HepG2 (cell line): ENCODE measurements around the gene CERS5. TPM values are rescaled to one million over a fixed set of nuclear protein-coding genes. Genes with fewer than 3 reads are reported as not detected.

ENCODE experiments used
- ARID2 ChIP-seq: sonication (generic); formaldehyde crosslinking; IDR thresholded peaks from 2 replicates; pipeline ENCODE4 v1.8.1; 2022; ENCODE audit warnings: mild to moderate bottlenecking, missing genetic modification reagents, borderline replicate concordance
- CCAR2 ChIP-seq: fragments of 200-400 bp; formaldehyde crosslinking; optimal IDR thresholded peaks from 2 replicates; pipeline ENCODE3; 2018; ENCODE audit warnings: low read depth, mild to moderate bottlenecking, low read length, moderate library complexity
- GLI4 ChIP-seq: sonication (generic); formaldehyde crosslinking; IDR thresholded peaks from 2 replicates; pipeline ENCODE4 v1.5.1; 2020; ENCODE audit warnings: missing genetic modification reagents, mild to moderate bottlenecking, moderate library complexity, borderline replicate concordance
- GPN1 ChIP-seq: sonication (generic); formaldehyde crosslinking; IDR thresholded peaks from 2 replicates; pipeline ENCODE4 v1.5.1; 2020; ENCODE audit warnings: missing genetic modification reagents, borderline replicate concordance
- NFYB ChIP-seq: sonication (generic); formaldehyde crosslinking; IDR thresholded peaks from 2 replicates; pipeline ENCODE4 v1.4.0; 2020; ENCODE audit warnings: missing genetic modification reagents
- NRL ChIP-seq: sonication (generic); formaldehyde crosslinking; IDR thresholded peaks from 2 replicates; pipeline ENCODE4 v1.5.0; 2020; ENCODE audit warnings: missing genetic modification reagents, mild to moderate bottlenecking, moderate library complexity, borderline replicate concordance
- WIZ ChIP-seq: sonication (generic); formaldehyde crosslinking; IDR thresholded peaks from 2 replicates; pipeline ENCODE4 v1.5.1; 2020; ENCODE audit warnings: mild to moderate bottlenecking, missing genetic modification reagents
- ZNF317 ChIP-seq: sonication (generic); formaldehyde crosslinking; IDR thresholded peaks from 2 replicates; pipeline ENCODE4 v1.5.0; 2020; ENCODE audit warnings: mild to moderate bottlenecking, missing genetic modification reagents
- ZNF720 ChIP-seq: sonication (generic); formaldehyde crosslinking; IDR thresholded peaks from 2 replicates; pipeline ENCODE4 v1.4.0; 2020; ENCODE audit warnings: missing genetic modification reagents
- polyA plus RNA-seq, 8 experiments: library from polyadenylated mRNA; depleted of rRNA in 3 of 8; stranded (reverse) in 7 of 8; unstranded in 1 of 8; fragments of >200 nt; fragmentation: Illumina TruSeq in 4 of 8; extraction: Trizol in 4 of 8; gene quantifications; 2 replicates each; pipeline versions ENCODE4 v1.2.1 to v1.2.3, GENCODE V29; 2011 to 2016; ENCODE audit warnings: low read depth in 4 of 8, missing spikeins in 1 of 8, mixed read lengths in 1 of 8; ENCODE audit not compliant: insufficient read depth in 1 of 8
- total RNA-seq, 5 experiments: library from RNA; depleted of rRNA; stranded (reverse); fragments of >200 nt; fragmentation: Illumina TruSeq; extraction: Trizol; gene quantifications; 2 replicates each; pipeline ENCODE4 v1.2.3, GENCODE V29; 2016; ENCODE audit warnings: low read depth in 1 of 5
- TF ChIP-seq, protein P1 (sequence below): sonication (generic); formaldehyde crosslinking; IDR thresholded peaks from 2 replicates; pipeline ENCODE4 v1.9.0; 2021; ENCODE audit warnings: missing genetic modification reagents, borderline replicate concordance
- TF ChIP-seq, protein P2 (sequence below): sonication (generic); formaldehyde crosslinking; IDR thresholded peaks from 2 replicates; pipeline ENCODE4 v1.5.0; 2020; ENCODE audit warnings: missing genetic modification reagents
- TF ChIP-seq, protein P3 (sequence below): sonication (generic); formaldehyde crosslinking; IDR thresholded peaks from 2 replicates; pipeline ENCODE4 v1.8.0; 2022; ENCODE audit warnings: mild to moderate bottlenecking, missing genetic modification reagents; ENCODE audit not compliant: insufficient replicate concordance
- TF ChIP-seq, protein P4 (sequence below): IDR thresholded peaks from 2 replicates; pipeline ENCODE4 v1.6.1; 2016
- TF ChIP-seq, protein P5 (sequence below): sonication (generic); formaldehyde crosslinking; IDR thresholded peaks from 2 replicates; pipeline ENCODE4 v1.9.0; 2022; ENCODE audit warnings: low read depth, missing genetic modification reagents
- TF ChIP-seq, protein P6 (sequence below): sonication (generic); formaldehyde crosslinking; IDR thresholded peaks from 2 replicates; pipeline ENCODE4 v1.4.0; 2020; ENCODE audit warnings: mild to moderate bottlenecking, missing genetic modification reagents, borderline replicate concordance

CERS5 gene
- total and polyA plus RNA-seq, 2 of the 13 experiments (the other 11 are each of a cell fraction or from before 2014, with no cell fraction given) = 22.3 to 48.8 TPM

DNA sequence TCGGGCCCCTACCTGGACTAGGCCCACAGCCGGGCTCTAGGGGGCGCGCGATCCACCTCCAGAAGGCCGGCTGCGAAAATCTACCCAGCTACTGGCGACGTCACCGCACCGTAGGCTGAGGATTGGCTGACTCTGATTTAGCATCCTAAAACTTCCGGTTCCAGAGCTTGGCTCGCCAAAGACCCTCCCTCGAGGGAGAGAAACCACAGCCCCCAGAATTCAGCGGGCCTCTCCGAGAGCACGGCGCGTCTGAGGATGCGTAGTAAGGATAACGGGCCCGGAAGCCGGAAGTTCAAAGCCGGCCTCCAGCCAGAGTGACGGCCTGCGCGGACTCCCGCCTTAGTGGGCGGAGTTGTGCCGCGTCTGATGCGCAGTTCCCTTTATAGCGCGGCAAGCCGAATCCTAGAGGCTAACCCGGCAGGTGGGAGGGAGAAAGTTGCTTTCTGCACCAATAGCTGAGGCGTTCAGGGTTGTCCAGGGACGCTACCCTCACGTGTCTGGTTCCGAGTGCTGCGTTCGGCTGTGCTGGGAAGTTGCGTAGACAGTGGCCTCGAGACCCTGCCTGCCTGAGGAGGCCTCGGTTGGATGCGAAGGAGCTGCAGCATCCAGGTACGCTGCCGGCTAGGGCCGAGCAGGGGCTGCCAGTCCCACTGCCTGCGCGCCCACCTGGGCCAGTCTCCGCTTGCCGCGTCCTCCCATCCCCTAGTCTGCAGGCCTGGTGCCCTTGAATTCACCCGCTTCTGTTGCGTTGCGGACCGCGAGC lies 55.3 kb downstream of the CERS5 start, which contains the start of gene COX14 (continued):
- TF ChIP-seq, protein P1, sequence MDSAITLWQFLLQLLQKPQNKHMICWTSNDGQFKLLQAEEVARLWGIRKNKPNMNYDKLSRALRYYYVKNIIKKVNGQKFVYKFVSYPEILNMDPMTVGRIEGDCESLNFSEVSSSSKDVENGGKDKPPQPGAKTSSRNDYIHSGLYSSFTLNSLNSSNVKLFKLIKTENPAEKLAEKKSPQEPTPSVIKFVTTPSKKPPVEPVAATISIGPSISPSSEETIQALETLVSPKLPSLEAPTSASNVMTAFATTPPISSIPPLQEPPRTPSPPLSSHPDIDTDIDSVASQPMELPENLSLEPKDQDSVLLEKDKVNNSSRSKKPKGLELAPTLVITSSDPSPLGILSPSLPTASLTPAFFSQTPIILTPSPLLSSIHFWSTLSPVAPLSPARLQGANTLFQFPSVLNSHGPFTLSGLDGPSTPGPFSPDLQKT (CRISPR knock-in tag) = 0 out of 2 replicates have a peak, but pooled peaks have one; percentile 39
- TF ChIP-seq GLI4 (CRISPR knock-in tag) (peak; percentile 79; the same call in 1 of the 2 replicates), NFYB (peak; percentile 91), ZNF317 (CRISPR knock-in tag) (peak; percentile 70; the same call in 1 of the 2 replicates), ARID2 (CRISPR knock-in tag) (peak; percentile 79; the same call in 1 of the 2 replicates), WIZ (CRISPR knock-in tag) (no peak), GPN1 (no peak; the same call in 1 of the 2 replicates), CCAR2 (no peak), NRL (peak; percentile 42; the same call in 1 of the 2 replicates), ZNF720 (CRISPR knock-in tag) (no peak)
- TF ChIP-seq, protein P2, sequence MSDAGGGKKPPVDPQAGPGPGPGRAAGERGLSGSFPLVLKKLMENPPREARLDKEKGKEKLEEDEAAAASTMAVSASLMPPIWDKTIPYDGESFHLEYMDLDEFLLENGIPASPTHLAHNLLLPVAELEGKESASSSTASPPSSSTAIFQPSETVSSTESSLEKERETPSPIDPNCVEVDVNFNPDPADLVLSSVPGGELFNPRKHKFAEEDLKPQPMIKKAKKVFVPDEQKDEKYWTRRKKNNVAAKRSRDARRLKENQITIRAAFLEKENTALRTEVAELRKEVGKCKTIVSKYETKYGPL (CRISPR knock-in tag) = no peak
- TF ChIP-seq, protein P3, sequence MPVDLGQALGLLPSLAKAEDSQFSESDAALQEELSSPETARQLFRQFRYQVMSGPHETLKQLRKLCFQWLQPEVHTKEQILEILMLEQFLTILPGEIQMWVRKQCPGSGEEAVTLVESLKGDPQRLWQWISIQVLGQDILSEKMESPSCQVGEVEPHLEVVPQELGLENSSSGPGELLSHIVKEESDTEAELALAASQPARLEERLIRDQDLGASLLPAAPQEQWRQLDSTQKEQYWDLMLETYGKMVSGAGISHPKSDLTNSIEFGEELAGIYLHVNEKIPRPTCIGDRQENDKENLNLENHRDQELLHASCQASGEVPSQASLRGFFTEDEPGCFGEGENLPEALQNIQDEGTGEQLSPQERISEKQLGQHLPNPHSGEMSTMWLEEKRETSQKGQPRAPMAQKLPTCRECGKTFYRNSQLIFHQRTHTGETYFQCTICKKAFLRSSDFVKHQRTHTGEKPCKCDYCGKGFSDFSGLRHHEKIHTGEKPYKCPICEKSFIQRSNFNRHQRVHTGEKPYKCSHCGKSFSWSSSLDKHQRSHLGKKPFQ (CRISPR knock-in tag) = no peak
- TF ChIP-seq, protein P4, sequence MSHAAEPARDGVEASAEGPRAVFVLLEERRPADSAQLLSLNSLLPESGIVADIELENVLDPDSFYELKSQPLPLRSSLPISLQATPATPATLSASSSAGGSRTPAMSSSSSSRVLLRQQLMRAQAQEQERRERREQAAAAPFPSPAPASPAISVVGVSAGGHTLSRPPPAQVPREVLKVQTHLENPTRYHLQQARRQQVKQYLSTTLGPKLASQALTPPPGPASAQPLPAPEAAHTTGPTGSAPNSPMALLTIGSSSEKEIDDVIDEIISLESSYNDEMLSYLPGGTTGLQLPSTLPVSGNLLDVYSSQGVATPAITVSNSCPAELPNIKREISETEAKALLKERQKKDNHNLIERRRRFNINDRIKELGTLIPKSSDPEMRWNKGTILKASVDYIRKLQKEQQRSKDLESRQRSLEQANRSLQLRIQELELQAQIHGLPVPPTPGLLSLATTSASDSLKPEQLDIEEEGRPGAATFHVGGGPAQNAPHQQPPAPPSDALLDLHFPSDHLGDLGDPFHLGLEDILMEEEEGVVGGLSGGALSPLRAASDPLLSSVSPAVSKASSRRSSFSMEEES = no peak
- TF ChIP-seq, protein P5, sequence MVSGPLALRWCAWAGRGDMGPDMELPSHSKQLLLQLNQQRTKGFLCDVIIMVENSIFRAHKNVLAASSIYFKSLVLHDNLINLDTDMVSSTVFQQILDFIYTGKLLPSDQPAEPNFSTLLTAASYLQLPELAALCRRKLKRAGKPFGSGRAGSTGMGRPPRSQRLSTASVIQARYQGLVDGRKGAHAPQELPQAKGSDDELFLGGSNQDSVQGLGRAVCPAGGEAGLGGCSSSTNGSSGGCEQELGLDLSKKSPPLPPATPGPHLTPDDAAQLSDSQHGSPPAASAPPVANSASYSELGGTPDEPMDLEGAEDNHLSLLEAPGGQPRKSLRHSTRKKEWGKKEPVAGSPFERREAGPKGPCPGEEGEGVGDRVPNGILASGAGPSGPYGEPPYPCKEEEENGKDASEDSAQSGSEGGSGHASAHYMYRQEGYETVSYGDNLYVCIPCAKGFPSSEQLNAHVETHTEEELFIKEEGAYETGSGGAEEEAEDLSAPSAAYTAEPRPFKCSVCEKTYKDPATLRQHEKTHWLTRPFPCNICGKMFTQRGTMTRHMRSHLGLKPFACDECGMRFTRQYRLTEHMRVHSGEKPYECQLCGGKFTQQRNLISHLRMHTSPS = peak; percentile 66; the same call in 1 of the 2 replicates
- TF ChIP-seq, protein P6, sequence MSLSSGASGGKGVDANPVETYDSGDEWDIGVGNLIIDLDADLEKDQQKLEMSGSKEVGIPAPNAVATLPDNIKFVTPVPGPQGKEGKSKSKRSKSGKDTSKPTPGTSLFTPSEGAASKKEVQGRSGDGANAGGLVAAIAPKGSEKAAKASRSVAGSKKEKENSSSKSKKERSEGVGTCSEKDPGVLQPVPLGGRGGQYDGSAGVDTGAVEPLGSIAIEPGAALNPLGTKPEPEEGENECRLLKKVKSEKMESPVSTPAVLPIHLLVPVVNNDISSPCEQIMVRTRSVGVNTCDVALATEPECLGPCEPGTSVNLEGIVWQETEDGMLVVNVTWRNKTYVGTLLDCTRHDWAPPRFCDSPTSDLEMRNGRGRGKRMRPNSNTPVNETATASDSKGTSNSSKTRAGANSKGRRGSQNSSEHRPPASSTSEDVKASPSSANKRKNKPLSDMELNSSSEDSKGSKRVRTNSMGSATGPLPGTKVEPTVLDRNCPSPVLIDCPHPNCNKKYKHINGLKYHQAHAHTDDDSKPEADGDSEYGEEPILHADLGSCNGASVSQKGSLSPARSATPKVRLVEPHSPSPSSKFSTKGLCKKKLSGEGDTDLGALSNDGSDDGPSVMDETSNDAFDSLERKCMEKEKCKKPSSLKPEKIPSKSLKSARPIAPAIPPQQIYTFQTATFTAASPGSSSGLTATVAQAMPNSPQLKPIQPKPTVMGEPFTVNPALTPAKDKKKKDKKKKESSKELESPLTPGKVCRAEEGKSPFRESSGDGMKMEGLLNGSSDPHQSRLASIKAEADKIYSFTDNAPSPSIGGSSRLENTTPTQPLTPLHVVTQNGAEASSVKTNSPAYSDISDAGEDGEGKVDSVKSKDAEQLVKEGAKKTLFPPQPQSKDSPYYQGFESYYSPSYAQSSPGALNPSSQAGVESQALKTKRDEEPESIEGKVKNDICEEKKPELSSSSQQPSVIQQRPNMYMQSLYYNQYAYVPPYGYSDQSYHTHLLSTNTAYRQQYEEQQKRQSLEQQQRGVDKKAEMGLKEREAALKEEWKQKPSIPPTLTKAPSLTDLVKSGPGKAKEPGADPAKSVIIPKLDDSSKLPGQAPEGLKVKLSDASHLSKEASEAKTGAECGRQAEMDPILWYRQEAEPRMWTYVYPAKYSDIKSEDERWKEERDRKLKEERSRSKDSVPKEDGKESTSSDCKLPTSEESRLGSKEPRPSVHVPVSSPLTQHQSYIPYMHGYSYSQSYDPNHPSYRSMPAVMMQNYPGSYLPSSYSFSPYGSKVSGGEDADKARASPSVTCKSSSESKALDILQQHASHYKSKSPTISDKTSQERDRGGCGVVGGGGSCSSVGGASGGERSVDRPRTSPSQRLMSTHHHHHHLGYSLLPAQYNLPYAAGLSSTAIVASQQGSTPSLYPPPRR (CRISPR knock-in tag) = 0 out of 2 replicates have a peak, but pooled peaks have one; percentile 34
